Measurements from ENCODE around the gene PQBP1. TPM values are rescaled to one million over a fixed set of nuclear protein-coding genes. Genes with fewer than 3 reads are reported as not detected.

PQBP1 gene
- total RNA-seq, 1 donor, result 32.9 TPM

- H3K9me3 ChIP-seq (ENCODE audit: low read depth, low read length), result no peaks in the 10 kb centered on the region
- H3K27me3 ChIP-seq (ENCODE audit: insufficient read depth, low read length), result no peaks in the 10 kb centered on the region
- no peak overlapping the region for H3K27ac ChIP-seq (ENCODE audit: low read depth, low read length)
- TF ChIP-seq CTCF (IDR thresholded peaks at IDR 0.05; ENCODE audit: extremely low read depth, low read depth, low read length), result no peak
- peaks cover 31% of the 10 kb centered on the region for H3K79me2 ChIP-seq (ENCODE audit: insufficient read depth, low read length)
- peaks cover 10% of the 10 kb centered on the region for H3K4me1 ChIP-seq (ENCODE audit: insufficient read depth, low read length)
- peaks cover 3% of the 10 kb centered on the region for H4K20me1 ChIP-seq (ENCODE audit: insufficient read depth, low read length)
- peaks cover 12% of the 10 kb centered on the region for H3K36me3 ChIP-seq (ENCODE audit: insufficient read depth, low read length)
- DNase-seq (ENCODE audit: insufficient read length, low spot score, missing footprints), result no peak
- H3K4me3 ChIP-seq (ENCODE audit: insufficient read depth, low read length), result no peak overlapping the region
- H3K4me2 ChIP-seq (ENCODE audit: insufficient read depth, low read length), result no peak overlapping the region
- H2AFZ ChIP-seq (ENCODE audit: low read length), result no peak overlapping the region
Measured at GRCh38 chrX:48899078-48899410, 1.3 kb downstream of the PQBP1 start.

GRCh38 chrX:48901069-48901468, 3.3 kb downstream of the PQBP1 start:
- Histone ChIP-seq H2AFZ (ENCODE audit: low read length) (no peak overlapping the region), H3K9me3 (ENCODE audit: low read depth, low read length) (no peaks in the 10 kb centered on the region), H3K4me2 (ENCODE audit: insufficient read depth, low read length) (no peak overlapping the region), H3K36me3 (ENCODE audit: insufficient read depth, low read length) (peaks cover 12% of the 10 kb centered on the region), H3K4me1 (ENCODE audit: insufficient read depth, low read length) (peaks cover 10% of the 10 kb centered on the region), H3K79me2 (ENCODE audit: insufficient read depth, low read length) (peaks cover 22% of the 10 kb centered on the region), H3K27me3 (ENCODE audit: insufficient read depth, low read length) (no peaks in the 10 kb centered on the region), H4K20me1 (ENCODE audit: insufficient read depth, low read length) (peaks cover 5% of the 10 kb centered on the region), H3K4me3 (ENCODE audit: insufficient read depth, low read length) (no peak overlapping the region), H3K27ac (ENCODE audit: low read depth, low read length) (no peak overlapping the region)
- peak; percentile 79 for DNase-seq (ENCODE audit: insufficient read length, low spot score, missing footprints)
- TF ChIP-seq CTCF (IDR thresholded peaks at IDR 0.05; ENCODE audit: extremely low read depth, low read depth, low read length), result no peak

GRCh38 chrX:48902135-48902534, 4.4 kb downstream of the PQBP1 start:
- peak; percentile 72 for DNase-seq (ENCODE audit: insufficient read length, low spot score, missing footprints)
- Histone ChIP-seq H3K79me2 (ENCODE audit: insufficient read depth, low read length) (peaks cover 16% of the 10 kb centered on the region), H3K27me3 (ENCODE audit: insufficient read depth, low read length) (no peaks in the 10 kb centered on the region), H2AFZ (ENCODE audit: low read length) (no peak overlapping the region), H4K20me1 (ENCODE audit: insufficient read depth, low read length) (peaks cover 5% of the 10 kb centered on the region), H3K27ac (ENCODE audit: low read depth, low read length) (no peak overlapping the region), H3K4me1 (ENCODE audit: insufficient read depth, low read length) (peaks cover 4% of the 10 kb centered on the region), H3K4me2 (ENCODE audit: insufficient read depth, low read length) (no peak overlapping the region), H3K36me3 (ENCODE audit: insufficient read depth, low read length) (peaks cover 12% of the 10 kb centered on the region), H3K9me3 (ENCODE audit: low read depth, low read length) (no peaks in the 10 kb centered on the region), H3K4me3 (ENCODE audit: insufficient read depth, low read length) (no peak overlapping the region)
- no peak for TF ChIP-seq CTCF (IDR thresholded peaks at IDR 0.05; ENCODE audit: extremely low read depth, low read depth, low read length)

- no peak for TF ChIP-seq CTCF (IDR thresholded peaks at IDR 0.05; ENCODE audit: extremely low read depth, low read depth, low read length)
- no peak overlapping the region for H3K27ac ChIP-seq (ENCODE audit: low read depth, low read length)
- H3K9me3 ChIP-seq (ENCODE audit: low read depth, low read length), result no peaks in the 10 kb centered on the region
- H3K27me3 ChIP-seq (ENCODE audit: insufficient read depth, low read length), result no peaks in the 10 kb centered on the region
- no peak for DNase-seq (ENCODE audit: insufficient read length, low spot score, missing footprints)
- H2AFZ ChIP-seq (ENCODE audit: low read length), result no peak overlapping the region
- H3K4me1 ChIP-seq (ENCODE audit: insufficient read depth, low read length), result peaks cover 4% of the 10 kb centered on the region
- H3K4me2 ChIP-seq (ENCODE audit: insufficient read depth, low read length), result no peak overlapping the region
- H4K20me1 ChIP-seq (ENCODE audit: insufficient read depth, low read length), result peaks cover 5% of the 10 kb centered on the region
- peaks cover 12% of the 10 kb centered on the region for H3K36me3 ChIP-seq (ENCODE audit: insufficient read depth, low read length)
- H3K79me2 ChIP-seq (ENCODE audit: insufficient read depth, low read length), result peaks cover 19% of the 10 kb centered on the region
- no peak overlapping the region for H3K4me3 ChIP-seq (ENCODE audit: insufficient read depth, low read length)
Measured at GRCh38 chrX:48902776-48903175, 5.0 kb downstream of the PQBP1 start.

All from osteoblast (primary cell).